HG03025 (cell line): ENCODE results near the gene SLC35F2.
"Not testable (repeated sequence)": the region's sequence is repeated elsewhere in the genome, so short reads cannot be mapped to it uniquely, and the experiment has no call there.

ENCODE experiments used
- ATAC-seq: cut with Tn5 transposase; IDR thresholded peaks from one replicate; pipeline ENCODE4 v1.9.1; 2021; ENCODE audit warnings: mild to moderate bottlenecking, moderate library complexity; ENCODE audit not compliant: unreplicated experiment, low FRiP score

The SLC35F2 gene

DNA sequence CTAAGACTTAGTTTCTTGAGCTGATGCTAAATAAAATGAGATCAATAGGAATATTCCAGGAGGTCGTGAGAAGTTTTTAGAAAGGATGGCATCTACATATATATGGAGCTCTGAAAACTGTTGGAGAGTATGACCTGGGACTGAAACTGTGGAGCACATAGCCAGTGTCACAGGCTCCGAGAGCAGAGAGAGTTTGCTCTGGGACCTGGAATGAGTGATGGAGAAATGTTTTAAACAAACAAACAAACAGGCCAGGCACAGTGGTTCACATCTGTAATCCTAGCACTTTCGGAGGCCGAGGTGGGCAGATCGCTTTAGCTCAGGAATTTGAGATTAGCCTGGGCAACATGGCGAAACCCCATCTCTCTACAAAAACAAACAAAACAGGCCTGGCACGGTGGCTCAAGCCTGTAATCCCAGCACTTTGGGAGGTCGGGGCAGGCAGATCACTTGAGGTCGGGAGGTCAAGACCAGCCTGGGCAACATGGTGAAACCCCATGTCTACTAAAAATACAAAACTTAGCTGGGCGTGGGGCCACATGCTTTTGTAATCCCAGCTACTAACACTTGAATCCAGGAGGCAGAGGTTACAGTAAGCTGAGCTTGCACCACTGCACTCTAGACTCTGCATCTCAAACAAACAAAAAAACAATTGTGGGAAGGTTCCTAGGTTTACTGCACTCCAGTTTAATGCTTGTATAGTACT is 67.1 kb downstream of the SLC35F2 start:
- ATAC-seq = no peak

DNA sequence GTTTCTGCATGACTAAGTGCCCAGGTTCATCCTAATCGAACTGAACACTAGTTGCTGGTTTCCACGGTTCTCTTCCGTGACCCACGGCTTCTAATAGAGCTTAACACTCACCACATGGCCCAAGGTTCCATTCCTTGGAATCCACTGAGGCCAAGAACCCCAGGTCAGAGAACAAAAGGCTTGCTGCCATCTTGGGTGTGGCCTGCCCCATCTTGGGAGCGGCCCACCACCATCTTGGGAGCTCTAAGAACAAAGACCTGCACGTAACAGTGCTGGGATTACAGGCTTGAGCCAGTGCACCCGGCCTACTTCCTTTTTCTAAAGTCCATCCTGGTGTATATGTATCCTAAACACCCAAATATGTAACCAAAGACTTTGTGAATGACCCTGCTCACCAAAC is 68.8 kb downstream of the SLC35F2 start:
- ATAC-seq = no peak

DNA sequence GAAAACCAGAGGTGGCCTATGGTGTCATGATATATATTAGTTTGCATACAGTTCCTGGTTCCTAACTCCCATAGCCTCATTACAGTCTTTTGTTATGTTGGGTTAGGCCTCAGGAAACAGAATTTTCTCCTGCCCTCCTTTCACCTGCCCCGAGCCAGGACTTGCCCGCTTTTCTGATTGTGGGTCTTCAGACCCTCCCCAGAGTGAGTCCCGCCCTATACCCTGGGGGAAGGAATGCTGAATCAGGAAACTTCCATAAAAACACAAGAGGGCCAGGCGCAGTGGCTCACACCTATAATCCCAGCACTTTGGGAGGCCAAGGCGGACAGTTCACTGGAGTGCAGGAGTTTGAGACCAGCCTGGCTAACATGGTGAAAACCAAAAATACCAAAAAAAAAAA is 70.9 kb downstream of the SLC35F2 start:
- ATAC-seq = no peak

DNA sequence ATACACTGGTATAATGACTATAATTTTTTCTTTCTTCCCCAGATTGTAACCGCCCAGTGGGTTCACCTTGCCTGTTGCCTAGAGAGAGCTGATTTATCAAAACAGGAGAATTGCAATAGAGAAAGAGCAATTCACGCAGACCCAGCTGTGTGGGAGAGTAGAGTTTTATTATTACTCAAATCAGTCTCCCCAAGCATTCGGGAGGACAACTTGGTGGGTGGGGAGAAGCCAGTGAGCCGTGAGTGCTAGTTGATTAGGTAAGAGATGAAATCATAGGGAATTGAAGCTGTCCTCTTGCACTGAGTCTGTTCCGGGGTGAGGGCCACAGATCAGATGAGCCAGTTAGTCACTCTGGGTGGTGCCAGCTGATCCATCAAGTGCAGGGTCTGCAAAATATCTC is 73.2 kb downstream of the SLC35F2 start:
- ATAC-seq = no peak

DNA sequence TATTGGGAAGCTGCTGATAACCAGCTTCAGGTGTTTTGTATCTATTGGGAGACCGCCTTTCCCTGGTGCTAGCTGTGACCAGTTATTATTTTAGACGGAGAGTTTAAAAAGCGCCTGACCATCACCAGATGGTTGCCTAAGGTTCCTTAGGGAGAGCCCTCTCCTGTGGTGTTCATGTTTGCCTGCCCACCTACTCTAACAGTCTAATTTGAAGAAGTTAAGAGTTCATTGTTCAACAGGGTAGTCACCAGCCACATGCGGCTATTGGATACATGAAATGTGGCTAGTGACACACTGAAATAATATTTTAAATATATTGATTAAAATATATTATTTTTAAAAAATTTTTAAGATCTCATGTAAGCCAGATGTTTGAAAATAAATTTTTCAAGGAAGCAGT is 75.5 kb downstream of the SLC35F2 start:
- ATAC-seq = no peak

DNA sequence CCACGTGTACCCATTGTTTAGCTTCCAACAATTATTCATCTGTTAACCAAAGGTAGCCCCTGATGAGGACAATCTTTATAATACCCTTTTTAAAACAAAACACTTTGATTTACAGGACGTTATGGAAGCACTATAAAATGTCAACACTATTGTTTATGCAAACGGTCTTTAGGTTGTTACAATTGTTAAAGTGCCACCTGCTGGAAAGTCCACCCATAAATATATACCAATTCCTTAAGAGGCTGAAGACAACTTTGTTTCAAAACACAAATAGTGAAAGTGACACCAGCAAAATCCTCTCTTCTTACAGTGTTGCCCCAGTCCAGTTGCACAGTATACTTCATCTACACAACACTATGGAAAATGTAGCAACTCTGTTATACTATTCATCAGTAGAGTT is 77.8 kb downstream of the SLC35F2 start:
- no peak for ATAC-seq

DNA sequence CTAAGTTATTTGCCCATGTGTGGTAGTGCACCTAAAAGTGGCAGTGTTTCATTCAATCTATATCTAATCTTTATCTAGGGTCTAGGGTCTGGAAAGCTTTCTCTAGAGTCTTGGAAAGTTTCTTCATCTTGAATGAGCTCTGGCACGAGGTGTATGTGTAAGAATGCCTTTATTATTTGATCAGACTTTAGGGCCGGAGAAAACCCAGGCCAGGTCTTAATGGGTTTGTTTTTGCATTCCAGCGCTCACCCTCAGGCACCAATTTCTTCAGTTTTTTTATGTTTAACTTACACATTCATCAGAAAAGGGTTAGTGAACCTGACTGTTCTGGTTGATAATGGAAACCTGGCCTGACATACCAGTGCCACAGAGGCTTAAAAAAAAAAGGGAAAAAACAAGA is 78.5 kb downstream of the SLC35F2 start:
- ATAC-seq = no peak

DNA sequence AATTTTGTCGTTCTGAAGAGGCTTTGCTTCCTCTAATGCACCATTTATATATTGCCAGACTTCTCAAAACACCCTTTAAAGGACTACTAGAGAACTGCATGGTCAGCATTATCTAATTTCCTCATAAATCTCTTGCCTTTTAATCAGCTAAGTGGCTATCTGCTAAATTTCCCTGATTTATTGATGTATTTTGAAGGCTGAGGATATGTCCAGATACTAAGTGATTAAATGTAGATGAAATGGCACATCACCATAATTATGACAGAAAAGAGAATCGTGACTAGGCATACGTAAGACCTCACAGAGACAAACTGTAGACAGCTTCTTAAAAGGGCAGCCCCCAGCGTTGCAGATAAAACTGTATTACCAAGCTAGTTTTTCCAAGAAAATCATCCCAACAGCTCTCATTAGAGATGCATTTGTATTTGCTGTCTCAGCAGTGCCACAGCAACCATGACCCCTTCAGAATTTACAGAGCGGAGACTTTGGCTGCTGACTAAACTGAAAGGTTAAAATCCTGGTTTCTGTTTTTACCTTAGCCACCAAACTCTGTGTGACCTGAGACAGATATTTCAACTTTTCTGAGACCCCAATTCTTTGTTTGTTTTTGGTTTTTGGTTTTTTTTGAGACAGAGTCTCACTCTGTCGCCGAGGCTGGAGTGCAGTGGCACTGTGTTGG is 79.6 kb downstream of the SLC35F2 start:
- no peak for ATAC-seq

DNA sequence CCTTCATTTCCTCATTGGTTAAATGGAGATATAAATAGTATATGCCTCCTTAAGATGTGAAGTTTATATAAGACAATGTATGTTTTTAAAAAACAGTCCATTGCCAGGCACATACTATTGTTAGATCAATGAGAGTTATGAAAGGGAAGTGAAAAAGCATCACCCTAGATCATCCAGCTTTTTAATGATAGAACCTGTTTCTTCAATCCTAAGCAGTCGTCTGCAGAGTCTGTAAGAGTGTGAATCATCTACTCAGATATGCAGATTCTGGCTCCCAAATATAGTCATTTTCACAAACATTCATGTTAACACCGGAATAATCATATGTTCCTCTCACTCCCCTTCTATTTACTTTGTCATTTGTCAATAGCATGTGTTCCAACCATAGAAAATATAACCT is 81.5 kb downstream of the SLC35F2 start:
- ATAC-seq = peak; percentile 73

DNA sequence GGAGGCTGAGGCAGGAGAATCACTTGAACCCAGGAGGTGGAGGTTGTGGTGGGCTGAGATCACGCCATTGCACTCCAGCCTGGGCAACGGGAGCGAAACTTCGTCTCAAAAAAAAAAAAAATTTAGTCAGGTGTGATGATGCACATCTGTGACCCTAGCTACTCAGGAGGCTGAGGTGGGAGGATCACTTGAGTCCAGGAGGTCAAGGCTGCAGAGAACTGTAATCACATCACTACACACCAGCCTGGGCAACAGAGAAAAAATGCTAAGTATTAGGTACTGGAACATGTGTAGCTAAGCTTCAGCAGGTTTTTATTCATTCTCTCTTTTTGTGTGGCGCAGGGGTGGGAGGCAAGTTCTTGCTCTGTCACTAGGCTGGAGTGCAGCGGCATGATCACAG is 82.5 kb downstream of the SLC35F2 start:
- no peak for ATAC-seq

DNA sequence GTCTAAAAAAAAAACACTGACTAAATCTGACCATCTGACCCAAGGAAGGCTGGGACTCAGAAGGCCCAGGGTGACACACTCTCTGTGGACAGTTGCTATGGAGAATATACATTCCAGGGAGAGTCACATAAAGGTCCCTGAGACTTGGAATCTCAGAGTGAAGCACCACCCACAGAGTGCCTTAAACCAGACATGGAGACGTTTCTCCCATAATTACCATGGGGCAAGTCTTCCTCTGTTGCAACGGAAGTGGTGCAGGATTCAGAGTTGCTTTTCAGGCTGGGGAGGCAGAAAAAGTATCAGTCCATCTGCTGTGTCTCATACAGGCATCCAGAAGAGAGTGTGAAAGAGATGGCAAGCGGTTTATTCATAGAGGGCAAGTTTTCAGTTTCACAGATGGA is 88.0 kb downstream of the SLC35F2 start:
- ATAC-seq = no peak

DNA sequence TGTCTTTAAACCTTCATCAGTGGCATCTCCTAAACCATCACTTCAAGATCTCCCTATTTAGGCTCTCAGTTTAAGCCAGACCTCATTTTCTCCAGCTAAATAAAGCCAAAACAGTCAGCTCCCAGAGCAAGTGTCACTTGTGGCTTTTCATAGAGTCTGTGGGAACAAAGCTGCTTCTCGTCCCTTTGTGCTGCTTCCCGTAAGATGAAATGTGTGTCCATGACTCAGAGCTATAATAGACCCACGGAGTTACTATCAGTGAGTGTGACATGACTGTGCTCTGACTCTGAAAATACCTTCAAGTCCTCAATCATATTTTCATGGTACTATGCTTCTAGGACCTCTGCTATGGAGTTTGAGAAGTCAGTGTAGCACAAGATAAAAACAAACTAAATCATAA is 89.4 kb downstream of the SLC35F2 start:
- ATAC-seq = no peak

DNA sequence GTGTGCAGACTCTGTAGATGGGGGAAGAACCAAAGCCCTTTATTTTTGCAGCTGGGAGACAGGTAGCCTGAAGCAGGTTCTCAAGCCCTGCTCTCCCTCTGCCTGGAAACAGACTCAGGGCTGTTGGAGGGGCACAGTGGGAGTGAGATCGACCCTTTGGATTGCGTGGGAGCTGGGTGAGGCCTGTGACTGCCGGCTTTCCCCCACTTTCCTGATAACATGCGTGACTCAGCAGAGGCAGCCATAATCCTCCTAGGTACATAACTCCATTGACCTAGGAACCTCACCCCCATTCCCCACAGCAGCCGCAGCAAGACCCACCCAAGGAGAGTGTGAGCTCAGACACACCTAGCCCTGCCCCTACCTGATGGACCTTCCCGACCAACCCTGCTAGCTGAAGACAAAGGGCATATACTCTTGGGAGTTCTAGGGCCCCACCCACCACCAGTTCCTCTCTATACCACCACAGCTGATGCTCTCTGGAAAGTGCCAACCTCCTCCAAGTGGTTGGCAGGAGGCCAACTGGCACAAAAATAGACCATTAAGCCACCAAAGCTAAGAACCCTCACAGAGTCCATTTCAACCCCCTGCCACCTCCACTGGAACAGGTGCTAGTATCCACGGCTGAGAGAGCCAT is 99.8 kb downstream of the SLC35F2 start:
- not testable (repeated sequence) for ATAC-seq

DNA sequence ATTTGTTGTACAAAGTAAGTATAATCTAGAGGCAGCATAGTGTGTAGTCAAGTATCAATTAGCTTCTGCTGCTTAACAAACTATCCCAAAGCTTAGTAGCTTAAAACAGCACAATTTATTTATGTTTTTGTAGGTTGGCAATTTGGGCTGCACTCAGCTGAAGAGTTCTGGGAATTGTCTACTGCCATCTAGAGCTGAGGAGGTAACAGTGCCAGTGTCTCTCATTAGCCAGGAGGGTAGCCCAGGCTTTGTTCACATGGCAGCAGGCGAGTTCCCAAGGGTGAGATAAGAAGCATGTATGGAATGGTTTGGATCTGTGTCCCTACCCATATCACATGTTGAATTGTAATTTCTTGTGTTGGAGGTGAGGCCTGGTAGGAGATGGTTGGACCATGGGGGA is 100.9 kb downstream of the SLC35F2 start:
- no peak for ATAC-seq

DNA sequence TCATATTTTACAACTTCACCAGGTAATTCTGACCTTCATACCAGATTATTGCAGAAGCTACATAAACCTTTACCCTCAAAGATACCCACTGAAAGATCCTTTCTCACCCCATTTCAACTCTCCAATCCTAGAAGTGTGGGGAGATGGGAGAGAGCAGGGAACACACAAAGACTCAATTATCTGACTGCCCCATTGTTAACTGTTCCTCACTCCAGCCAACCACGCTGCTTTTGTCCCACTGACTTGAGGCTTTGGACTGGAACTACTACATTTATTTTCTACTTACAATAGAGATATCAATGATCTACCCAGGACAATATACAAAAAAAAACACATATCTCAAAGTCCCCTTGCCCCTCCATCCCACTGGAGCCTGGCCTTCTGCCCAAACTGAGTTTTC is 102.0 kb downstream of the SLC35F2 start:
- ATAC-seq = no peak

DNA sequence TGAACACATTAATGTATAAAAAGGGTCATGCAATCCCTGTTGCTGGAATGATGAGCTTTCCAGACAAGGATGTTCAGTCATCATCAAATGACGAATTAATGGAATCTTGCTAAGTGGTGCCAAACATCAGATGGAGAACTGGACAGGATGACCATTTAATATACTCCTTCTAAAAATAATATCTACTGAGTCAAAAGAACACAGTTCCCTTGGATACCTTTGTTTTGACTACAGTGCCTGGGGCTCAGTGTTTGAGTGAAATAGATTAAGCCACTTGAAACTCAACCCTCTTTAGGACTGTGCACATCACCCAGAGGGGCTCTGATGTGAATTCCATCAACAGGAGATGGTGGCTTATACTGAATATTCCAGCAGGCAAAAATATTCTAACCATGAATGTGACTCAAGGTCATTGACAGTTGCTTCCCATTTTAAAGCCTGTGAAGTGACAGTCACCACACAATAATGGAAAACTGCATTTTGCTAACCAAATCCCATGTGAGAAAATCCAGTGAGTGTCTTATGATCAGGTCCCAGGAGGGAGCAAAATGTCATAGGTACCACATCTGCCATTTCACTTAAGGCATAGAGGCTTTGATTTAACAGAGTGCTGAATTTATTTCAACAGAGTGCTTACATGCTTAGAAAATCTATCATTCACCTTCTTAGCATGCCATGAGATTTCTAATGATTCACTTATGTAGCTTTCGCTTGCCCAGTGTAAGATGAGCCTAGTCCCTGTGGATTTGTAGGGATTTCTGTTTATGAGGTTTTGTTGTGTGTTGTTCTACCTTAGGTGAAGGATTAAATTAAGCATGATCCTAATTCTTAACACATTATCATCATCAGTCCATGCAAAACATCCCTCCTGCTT is 105.4 kb downstream of the SLC35F2 start:
- ATAC-seq = no peak

DNA sequence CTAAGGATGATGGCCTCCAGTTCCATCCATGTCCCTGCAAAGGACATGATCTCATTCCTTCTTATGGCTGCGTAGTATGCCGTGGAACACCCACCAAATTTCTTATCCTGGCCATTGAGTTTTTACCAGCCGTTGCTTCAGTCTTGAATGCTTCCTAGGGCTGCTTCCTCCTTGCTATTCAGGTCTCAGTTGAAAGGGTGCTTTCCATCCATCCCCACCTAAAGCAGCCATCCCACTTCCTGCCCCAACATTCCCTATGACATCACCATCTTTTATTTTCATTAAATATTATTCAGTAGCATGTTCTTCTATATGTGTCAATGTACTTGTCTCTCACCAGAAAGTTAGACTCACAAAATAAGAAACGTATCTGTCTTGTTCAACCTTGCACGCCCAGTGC is 106.1 kb downstream of the SLC35F2 start:
- ATAC-seq = no peak

DNA sequence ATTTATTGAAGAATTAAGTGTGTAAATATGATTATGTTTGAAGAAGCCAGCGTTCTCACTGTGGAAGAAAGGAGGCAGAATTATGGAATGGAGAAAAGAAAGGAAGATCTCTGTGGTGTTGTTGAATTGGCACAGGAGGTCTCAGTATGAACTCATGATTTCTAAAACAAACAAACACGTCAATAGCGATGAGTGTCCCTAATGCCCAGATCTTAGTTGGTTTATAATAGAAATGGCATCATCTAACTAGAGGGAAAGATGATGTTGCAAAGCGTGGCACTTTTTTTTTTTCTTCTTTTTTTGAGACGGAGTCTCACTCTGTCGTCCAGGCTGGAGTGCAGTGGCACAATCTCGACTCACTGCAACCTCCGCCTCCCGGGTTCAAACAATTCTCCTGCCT is 107.5 kb downstream of the SLC35F2 start:
- ATAC-seq = no peak

DNA sequence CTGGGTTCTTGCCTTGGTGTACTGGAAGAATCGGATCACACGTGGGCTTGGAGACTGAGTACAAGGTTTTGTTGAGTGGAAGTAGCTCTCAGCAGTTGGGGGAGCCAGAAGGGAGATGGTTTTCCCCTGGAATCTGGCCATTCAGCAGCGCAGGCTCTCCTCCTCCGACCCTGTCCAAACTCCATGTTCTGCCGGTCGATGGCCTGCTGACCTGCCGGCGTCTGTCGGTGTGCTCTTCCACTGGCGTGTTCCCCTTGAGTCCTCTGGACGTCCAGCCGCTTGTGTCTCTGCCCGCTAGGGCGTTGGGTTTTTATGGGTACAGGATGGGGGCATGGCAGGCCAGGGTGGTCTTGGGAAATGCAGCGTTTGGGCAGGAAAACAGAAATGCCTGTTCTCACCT is 108.3 kb downstream of the SLC35F2 start:
- no peak for ATAC-seq

DNA sequence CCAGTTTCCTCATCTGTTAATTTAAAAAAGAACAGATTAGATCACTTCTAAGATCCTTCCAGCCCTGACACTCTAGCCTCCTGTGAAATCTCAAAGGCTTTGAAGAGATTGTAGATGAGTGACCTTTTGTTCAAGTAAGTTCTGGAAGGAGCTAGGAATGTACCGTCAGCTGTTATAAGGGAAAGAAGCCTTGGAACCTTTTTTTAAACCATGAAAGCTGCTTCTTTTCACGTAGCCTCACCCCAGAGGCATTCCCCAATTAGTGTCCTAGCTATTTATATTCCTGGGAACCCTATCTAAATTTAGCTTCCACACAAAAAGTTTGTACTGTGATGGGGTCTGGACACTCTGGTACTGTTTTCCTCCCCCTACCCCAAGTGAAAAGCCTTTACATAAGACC is 111.0 kb downstream of the SLC35F2 start:
- no peak for ATAC-seq

DNA sequence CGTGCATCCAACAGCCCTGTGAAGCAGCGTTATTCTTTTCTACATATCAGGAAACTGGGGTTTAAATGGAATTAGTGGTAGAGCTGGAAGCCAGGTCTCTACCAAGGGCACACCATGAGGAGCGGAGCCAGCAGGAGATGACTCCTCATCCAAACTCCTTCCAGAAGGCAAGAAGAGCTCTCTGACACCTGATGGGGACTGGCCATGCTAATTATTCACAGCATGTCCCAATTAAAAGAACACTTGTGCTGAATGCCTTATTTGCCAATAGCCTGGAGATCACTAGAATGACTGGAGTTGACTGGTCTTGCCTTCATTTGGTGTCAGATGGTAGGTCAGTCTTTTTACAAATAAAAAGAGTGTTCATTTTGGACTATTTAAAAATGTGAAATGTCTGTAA is 113.9 kb downstream of the SLC35F2 start:
- no peak for ATAC-seq
